GM12874 (cell line): ENCODE measurements around the gene PDSS2.

ENCODE experiments used
- TF ChIP-seq, protein P1 (sequence below): IDR thresholded peaks from 2 replicates; pipeline ENCODE4 v1.5.1; 2011; ENCODE audit warnings: low read depth, mild to moderate bottlenecking, control low read depth, low read length, moderate library complexity; ENCODE audit not compliant: insufficient read depth

The PDSS2 gene

DNA sequence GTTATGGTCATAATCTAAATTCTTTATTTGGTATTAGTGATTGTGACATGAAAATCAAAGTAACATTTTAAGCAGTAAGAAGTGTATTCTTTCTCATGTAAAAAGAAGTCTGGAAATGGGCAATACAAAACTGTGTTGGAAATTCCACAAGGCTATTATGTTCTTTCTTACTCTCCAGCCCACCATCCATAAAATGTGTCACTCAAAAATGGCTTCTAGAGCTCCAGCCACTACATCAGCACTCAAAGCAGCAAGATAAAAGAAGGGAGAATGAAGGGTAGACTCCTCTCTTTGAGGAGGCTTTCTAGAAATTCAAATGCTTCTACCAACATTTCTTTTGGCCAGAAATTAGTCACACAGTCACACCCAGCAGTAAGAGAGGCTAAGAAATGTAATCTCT is 18.4 kb downstream of the PDSS2 start:
- TF ChIP-seq, protein P1, sequence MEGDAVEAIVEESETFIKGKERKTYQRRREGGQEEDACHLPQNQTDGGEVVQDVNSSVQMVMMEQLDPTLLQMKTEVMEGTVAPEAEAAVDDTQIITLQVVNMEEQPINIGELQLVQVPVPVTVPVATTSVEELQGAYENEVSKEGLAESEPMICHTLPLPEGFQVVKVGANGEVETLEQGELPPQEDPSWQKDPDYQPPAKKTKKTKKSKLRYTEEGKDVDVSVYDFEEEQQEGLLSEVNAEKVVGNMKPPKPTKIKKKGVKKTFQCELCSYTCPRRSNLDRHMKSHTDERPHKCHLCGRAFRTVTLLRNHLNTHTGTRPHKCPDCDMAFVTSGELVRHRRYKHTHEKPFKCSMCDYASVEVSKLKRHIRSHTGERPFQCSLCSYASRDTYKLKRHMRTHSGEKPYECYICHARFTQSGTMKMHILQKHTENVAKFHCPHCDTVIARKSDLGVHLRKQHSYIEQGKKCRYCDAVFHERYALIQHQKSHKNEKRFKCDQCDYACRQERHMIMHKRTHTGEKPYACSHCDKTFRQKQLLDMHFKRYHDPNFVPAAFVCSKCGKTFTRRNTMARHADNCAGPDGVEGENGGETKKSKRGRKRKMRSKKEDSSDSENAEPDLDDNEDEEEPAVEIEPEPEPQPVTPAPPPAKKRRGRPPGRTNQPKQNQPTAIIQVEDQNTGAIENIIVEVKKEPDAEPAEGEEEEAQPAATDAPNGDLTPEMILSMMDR: no peak

DNA sequence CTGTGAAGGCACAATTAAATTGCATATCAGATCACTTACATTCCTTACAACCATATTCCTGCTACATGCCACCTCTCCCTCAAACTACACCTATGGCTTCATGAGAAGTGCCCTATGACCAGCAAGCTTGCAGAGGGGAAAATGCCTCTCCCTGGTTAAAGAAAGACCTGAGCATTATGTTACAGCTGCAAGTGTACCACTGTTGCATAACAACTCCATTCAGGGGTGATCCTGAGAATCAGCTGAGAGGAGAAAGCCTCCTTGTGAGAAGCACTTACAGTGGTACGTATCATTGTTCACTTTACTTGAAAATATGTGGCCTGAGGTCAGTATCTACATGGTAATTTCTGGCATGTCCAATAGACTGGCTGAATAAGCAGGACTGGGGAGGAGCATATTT is 20.0 kb downstream of the PDSS2 start:
- TF ChIP-seq, protein P1: no peak

DNA sequence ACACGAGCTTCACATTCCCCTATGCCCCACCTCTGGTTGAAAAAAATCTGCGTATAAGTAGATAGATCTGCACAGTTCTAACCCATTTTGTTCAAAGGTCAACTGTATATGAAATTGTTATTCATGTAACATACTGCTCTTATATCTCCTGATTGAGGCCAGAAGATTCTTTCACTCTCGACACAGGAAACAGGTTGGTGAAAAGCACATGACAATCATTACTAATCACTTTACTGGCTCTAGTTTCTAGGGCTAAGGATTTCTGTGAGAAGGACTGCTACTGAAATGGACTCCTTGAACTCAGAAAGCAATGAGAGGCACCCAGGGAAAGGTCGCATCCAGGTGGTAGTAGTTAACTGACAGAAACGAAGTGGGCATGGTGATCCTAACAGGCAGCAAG is 21.7 kb downstream of the PDSS2 start:
- TF ChIP-seq, protein P1: no peak

DNA sequence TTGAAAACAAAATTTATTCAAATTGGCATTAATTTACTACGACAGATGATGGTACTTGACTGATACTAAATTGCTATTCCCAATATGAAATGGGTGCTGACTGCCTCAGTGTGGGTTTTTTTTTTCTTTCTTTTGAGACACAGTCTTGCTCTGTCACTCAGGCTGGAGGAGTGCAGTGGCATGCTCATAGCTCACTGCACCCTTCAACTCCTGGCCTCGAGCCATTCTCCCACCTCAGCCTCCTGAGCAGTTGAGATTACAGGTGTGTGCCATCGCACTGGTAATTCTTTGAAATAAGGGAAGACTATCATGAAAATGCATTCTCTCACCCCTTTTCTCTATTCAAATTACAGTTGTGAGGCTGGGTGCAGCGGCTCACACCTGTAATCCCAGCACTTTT is 22.5 kb downstream of the PDSS2 start:
- TF ChIP-seq, protein P1: no peak

DNA sequence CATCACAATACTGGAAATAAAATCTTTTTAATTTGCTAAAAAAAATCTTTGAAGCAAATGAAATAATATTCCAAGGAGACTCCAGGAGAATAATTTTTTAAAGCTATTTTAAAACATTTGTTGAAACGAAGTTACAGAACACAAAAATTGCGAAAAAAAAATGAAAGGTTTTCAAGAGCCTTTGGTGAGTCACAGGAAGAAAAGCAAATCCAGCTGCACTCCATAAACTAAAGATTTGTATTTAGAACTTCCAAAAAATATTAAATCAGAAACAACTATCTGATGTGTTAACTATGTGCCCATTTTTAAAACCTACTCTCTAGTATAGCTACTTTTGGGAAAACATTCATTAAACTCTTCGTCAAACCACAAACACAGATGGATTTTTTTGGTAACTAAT is 23.6 kb downstream of the PDSS2 start:
- TF ChIP-seq, protein P1: no peak

DNA sequence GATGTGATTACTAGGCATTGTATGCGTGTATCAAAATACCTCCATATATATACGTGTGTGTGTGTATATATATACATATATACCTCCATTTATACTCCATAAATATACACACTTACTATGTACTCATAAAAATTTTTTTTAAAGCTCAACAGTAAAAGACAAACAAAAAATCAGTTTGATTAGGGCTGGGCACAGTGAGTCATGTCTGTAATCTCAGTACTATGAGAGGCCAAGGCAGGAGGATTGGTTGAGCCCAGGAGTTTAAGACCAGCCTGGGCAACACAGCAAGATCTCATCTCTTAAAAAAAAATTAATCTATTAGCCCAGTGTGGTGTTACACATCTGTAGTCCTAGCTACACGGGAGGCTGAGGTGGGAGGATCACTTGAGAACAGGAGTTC is 24.6 kb downstream of the PDSS2 start:
- TF ChIP-seq, protein P1: no peak

DNA sequence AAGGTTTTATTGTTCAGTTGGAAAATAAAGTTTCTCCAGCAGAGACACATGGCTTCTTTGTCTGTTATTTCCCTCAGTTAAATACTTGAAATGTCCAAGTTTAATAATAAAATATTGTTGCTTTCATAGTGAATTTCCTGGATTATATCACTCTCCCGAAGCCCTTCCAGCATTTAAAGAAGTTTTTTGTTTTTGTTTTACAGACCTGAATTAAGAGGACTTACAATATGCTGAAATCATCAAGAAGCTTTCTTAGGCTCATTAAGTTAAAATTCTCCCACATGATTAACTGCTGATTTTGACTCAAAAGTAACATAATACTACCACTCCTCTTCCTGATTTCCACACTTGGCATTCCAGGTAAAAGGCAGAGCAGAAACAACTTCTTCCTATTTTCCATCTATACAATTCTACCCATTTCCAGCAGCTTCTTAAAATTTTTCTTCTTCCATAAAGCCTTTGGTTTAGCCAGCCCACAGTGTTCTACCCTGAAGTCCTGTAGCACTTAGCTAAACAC is 35.8 kb downstream of the PDSS2 start:
- TF ChIP-seq, protein P1: no peak
